GM18519 (cell line): ENCODE results near the gene ASXL2.
"Not testable (repeated sequence)": the region's sequence is repeated elsewhere in the genome, so short reads cannot be mapped to it uniquely, and the experiment has no call there.

ENCODE experiments used
- ATAC-seq: cut with Tn5 transposase; IDR thresholded peaks from one replicate; pipeline ENCODE4 v1.9.1; 2021; ENCODE audit warnings: mild to moderate bottlenecking, moderate library complexity; ENCODE audit not compliant: unreplicated experiment, low FRiP score

Gene ASXL2

GRCh38 chr2:25894135-25894830 lies 16.0 kb upstream of the ASXL2 start:
- ATAC-seq: no peak

- ATAC-seq: no peak
These were observed 13.4 kb upstream of the ASXL2 start for GRCh38 chr2:25891672-25892071.

GRCh38 chr2:25887624-25888242 lies 9.4 kb upstream of the ASXL2 start:
- no peak for ATAC-seq

GRCh38 chr2:25885933-25886332 lies 7.6 kb upstream of the ASXL2 start:
- no peak for ATAC-seq

GRCh38 chr2:25881764-25882163 lies 3.5 kb upstream of the ASXL2 start:
- no peak for ATAC-seq

- ATAC-seq: no peak
These were observed 945 bp upstream of the ASXL2 start for GRCh38 chr2:25879133-25879730.

GRCh38 chr2:25877431-25878360 lies 591 bp downstream of the ASXL2 start:
- peak; percentile 37 for ATAC-seq

GRCh38 chr2:25872134-25872533 lies 6.2 kb downstream of the ASXL2 start:
- no peak for ATAC-seq

GRCh38 chr2:25867396-25868003 lies 10.8 kb downstream of the ASXL2 start:
- no peak for ATAC-seq

- no peak for ATAC-seq
These were observed 21.9 kb downstream of the ASXL2 start for GRCh38 chr2:25856377-25856776.

- no peak for ATAC-seq
These were observed 23.2 kb downstream of the ASXL2 start for GRCh38 chr2:25855065-25855464.

GRCh38 chr2:25854613-25855012 lies 23.7 kb downstream of the ASXL2 start:
- ATAC-seq: no peak

- no peak for ATAC-seq
These were observed 25.1 kb downstream of the ASXL2 start for GRCh38 chr2:25853038-25853638.

- no peak for ATAC-seq
These were observed 26.4 kb downstream of the ASXL2 start for GRCh38 chr2:25851740-25852503.

GRCh38 chr2:25850400-25850799 lies 27.9 kb downstream of the ASXL2 start:
- ATAC-seq: not testable (repeated sequence)

- ATAC-seq: not testable (repeated sequence)
These were observed 28.9 kb downstream of the ASXL2 start for GRCh38 chr2:25849350-25849749.

- no peak for ATAC-seq
These were observed 32.3 kb downstream of the ASXL2 start for GRCh38 chr2:25845843-25846505.

GRCh38 chr2:25844089-25844488 lies 34.2 kb downstream of the ASXL2 start:
- ATAC-seq: no peak

- ATAC-seq: no peak
These were observed 36.1 kb downstream of the ASXL2 start for GRCh38 chr2:25842155-25842554.
